DOHH2 (cell line): ENCODE results near the gene ZMAT3.

ENCODE experiments used
- H3F3A ChIP-seq: fragments of 200-600 bp; sonication (generic), shearing (Covaris generic); 2 replicates; pipeline ENCODE4 v1.6.0; 2016; ENCODE audit warnings: antibody characterized with exemption, mild to moderate bottlenecking; ENCODE audit not compliant: control insufficient read depth, insufficient read depth
- H3K27ac ChIP-seq: fragments of 200-600 bp; sonication (generic); 2 replicates; pipeline ENCODE4 v1.5.1; 2014; ENCODE audit warnings: low read depth, mild to moderate bottlenecking, low read length, moderate library complexity
- H3K27me3 ChIP-seq: fragments of 200-600 bp; sonication (generic); 2 replicates; pipeline ENCODE4 v1.6.1; 2014; ENCODE audit warnings: mild to moderate bottlenecking, low read length, mixed read lengths; ENCODE audit not compliant: control insufficient read depth
- H3K36me3 ChIP-seq: fragments of 200-600 bp; sonication (generic); 2 replicates; pipeline ENCODE4 v1.6.1; 2014; ENCODE audit warnings: mild to moderate bottlenecking, low read length, moderate library complexity, mixed read lengths; ENCODE audit not compliant: control insufficient read depth
- H3K4me1 ChIP-seq: fragments of 200-600 bp; sonication (generic); 2 replicates; pipeline ENCODE4 v1.6.1; 2014; ENCODE audit warnings: mild to moderate bottlenecking, low read length, mixed read lengths; ENCODE audit not compliant: control insufficient read depth
- H3K4me2 ChIP-seq: fragments of 200-600 bp; sonication (generic); 2 replicates; pipeline ENCODE4 v1.6.0; 2014; ENCODE audit warnings: mild to moderate bottlenecking, low read length, moderate library complexity
- H3K4me3 ChIP-seq: fragments of 200-600 bp; sonication (generic); 2 replicates; pipeline ENCODE4 v1.5.1; 2014; ENCODE audit warnings: mild to moderate bottlenecking, low read length, mixed read lengths
- H3K79me2 ChIP-seq: fragments of 200-600 bp; sonication (generic); 2 replicates; pipeline ENCODE4 v1.6.1; 2014; ENCODE audit warnings: mild to moderate bottlenecking, low read length, mixed read lengths; ENCODE audit not compliant: control insufficient read depth
- H3K9me2 ChIP-seq: fragments of 200-600 bp; sonication (generic); replicated peaks from 2 replicates; pipeline ENCODE4 v1.6.1; 2014; ENCODE audit warnings: mild to moderate bottlenecking, low read length, mixed read lengths; ENCODE audit not compliant: control insufficient read depth
- H3K9me3 ChIP-seq: fragments of 200-600 bp; sonication (generic); 2 replicates; pipeline ENCODE4 v1.6.1; 2014; ENCODE audit warnings: antibody characterized with exemption, low read length, mixed read lengths; ENCODE audit not compliant: control insufficient read depth, insufficient read depth
- H4K20me1 ChIP-seq: fragments of 200-600 bp; sonication (generic); 2 replicates; pipeline ENCODE4 v1.6.0; 2014; ENCODE audit warnings: low read depth, mild to moderate bottlenecking, antibody characterized with exemption, low read length, moderate library complexity; ENCODE audit not compliant: control insufficient read depth, insufficient read depth
- EZH2phosphoT487 ChIP-seq: fragments of 200-600 bp; sonication (generic); IDR thresholded peaks from 2 replicates; pipeline ENCODE4 v1.6.1; 2017; ENCODE audit warnings: borderline replicate concordance, mild to moderate bottlenecking, antibody characterized with exemption, low read length, moderate library complexity, mixed read lengths
- TF ChIP-seq, protein P1 (sequence below): fragments of 200-600 bp; sonication (generic); IDR thresholded peaks from one replicate; pipeline ENCODE4 v1.5.1; 2014; ENCODE audit warnings: antibody characterized with exemption, mild to moderate bottlenecking, low read depth, low read length; ENCODE audit not compliant: poor library complexity, severe bottlenecking

ZMAT3 gene

DNA sequence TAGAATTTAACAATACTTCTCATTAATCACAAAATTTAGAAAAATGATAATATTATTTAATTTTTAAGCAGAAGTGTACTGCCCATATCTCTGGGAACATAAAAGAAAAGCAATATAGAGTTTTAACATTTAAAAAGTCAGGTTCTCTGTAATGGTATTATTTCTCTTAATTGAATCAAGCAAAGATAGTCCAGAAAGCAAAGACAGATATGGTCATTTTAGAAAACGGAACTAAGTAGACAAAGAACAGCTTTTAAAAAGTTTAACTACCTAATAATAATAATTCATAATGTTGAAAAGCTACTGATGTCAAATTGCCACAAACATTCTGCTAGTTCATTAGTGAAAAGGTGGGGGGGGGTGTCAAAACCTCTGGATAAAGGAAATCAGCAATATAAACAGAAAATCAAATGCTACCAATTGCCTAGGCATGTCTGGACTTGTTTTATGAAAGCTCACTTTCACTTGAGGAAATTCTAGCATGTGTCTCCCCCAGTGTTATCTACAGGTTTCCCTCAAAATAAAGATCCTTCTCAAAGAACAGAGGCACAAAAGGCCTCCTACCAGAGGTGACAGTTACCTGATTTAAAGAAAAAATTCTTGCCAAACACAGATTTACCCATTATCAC, 1.7 kb downstream of the ZMAT3 start:
- TF ChIP-seq, protein P1, sequence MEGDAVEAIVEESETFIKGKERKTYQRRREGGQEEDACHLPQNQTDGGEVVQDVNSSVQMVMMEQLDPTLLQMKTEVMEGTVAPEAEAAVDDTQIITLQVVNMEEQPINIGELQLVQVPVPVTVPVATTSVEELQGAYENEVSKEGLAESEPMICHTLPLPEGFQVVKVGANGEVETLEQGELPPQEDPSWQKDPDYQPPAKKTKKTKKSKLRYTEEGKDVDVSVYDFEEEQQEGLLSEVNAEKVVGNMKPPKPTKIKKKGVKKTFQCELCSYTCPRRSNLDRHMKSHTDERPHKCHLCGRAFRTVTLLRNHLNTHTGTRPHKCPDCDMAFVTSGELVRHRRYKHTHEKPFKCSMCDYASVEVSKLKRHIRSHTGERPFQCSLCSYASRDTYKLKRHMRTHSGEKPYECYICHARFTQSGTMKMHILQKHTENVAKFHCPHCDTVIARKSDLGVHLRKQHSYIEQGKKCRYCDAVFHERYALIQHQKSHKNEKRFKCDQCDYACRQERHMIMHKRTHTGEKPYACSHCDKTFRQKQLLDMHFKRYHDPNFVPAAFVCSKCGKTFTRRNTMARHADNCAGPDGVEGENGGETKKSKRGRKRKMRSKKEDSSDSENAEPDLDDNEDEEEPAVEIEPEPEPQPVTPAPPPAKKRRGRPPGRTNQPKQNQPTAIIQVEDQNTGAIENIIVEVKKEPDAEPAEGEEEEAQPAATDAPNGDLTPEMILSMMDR = no peak
- TF ChIP-seq EZH2phosphoT487 = no peak
- H3K9me3 ChIP-seq = no peaks in the 10 kb centered on the region
- H3F3A ChIP-seq = peaks cover 14% of the 10 kb centered on the region; the same call in 1 of the 2 replicates
- H4K20me1 ChIP-seq = no peaks in the 10 kb centered on the region
- peak overlapping the region; percentile 99 for H3K4me3 ChIP-seq
- H3K79me2 ChIP-seq = peaks cover 57% of the 10 kb centered on the region
- H3K36me3 ChIP-seq = peaks cover 31% of the 10 kb centered on the region
- peak overlapping the region; percentile 96 for H3K4me2 ChIP-seq
- H3K27me3 ChIP-seq = no peaks in the 10 kb centered on the region
- H3K9me2 ChIP-seq = no peaks in the 10 kb centered on the region
- peaks cover 51% of the 10 kb centered on the region for H3K4me1 ChIP-seq
- H3K27ac ChIP-seq = peak overlapping the region; percentile 86

GRCh38 chr3:179068779-179069530, 2.7 kb downstream of the ZMAT3 start:
- peak overlapping the region; percentile 96 for H3K4me2 ChIP-seq
- peak overlapping the region; percentile 99 for H3K4me3 ChIP-seq
- TF ChIP-seq EZH2phosphoT487 = no peak
- TF ChIP-seq, protein P1 = peak; percentile 81
- peak overlapping the region; percentile 86; the same call in 1 of the 2 replicates for H3K27ac ChIP-seq
- H3K9me3 ChIP-seq = no peaks in the 10 kb centered on the region
- peaks cover 14% of the 10 kb centered on the region; the same call in 1 of the 2 replicates for H3F3A ChIP-seq
- peaks cover 40% of the 10 kb centered on the region for H3K36me3 ChIP-seq
- H3K27me3 ChIP-seq = no peaks in the 10 kb centered on the region
- no peaks in the 10 kb centered on the region for H3K9me2 ChIP-seq
- no peaks in the 10 kb centered on the region for H4K20me1 ChIP-seq
- H3K79me2 ChIP-seq = peaks cover 66% of the 10 kb centered on the region
- H3K4me1 ChIP-seq = peaks cover 42% of the 10 kb centered on the region

DNA sequence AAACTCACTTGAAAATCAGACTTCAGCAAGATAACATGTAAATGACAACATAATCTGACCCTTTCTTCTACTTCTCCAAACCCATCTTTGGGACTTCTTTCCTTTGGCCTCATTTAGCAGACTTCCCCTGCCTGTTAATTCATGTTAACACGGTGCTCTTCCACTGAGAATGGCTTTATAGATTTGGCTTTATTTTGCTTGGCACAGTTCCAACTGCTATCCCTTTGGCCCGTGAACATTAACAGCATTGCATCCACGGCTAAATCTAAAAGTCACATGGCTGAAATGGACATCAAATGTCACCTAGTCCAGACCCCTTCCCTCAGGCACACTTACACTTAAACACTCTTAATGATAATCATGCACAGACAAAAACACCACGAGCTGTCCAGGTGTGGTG, 3.8 kb downstream of the ZMAT3 start:
- TF ChIP-seq EZH2phosphoT487 = no peak
- TF ChIP-seq, protein P1 = no peak
- Histone ChIP-seq H4K20me1 (no peaks in the 10 kb centered on the region), H3K4me2 (no peak overlapping the region), H3K79me2 (peaks cover 73% of the 10 kb centered on the region), H3K27me3 (no peaks in the 10 kb centered on the region), H3K9me3 (no peaks in the 10 kb centered on the region), H3K27ac (no peak overlapping the region), H3K4me3 (no peak overlapping the region), H3K4me1 (peaks cover 36% of the 10 kb centered on the region), H3F3A (0 out of 2 replicates have a peak, but pooled peaks cover 7% of the 10 kb centered on the region), H3K36me3 (peaks cover 47% of the 10 kb centered on the region), H3K9me2 (no peaks in the 10 kb centered on the region)
